GM12891 (cell line): ENCODE results near the gene SCAMP2.

Source experiments
- PAX5 ChIP-seq: IDR thresholded peaks from 2 replicates; pipeline ENCODE4 v1.6.1; 2011; ENCODE audit warnings: low read length, moderate library complexity, mild to moderate bottlenecking; ENCODE audit not compliant: insufficient read depth, severe bottlenecking
- POLR2A ChIP-seq: IDR thresholded peaks from 2 replicates; pipeline ENCODE4 v1.6.1; 2011; ENCODE audit warnings: low read depth, low read length, control low read depth
- POLR2AphosphoS5 ChIP-seq: IDR thresholded peaks from 2 replicates; pipeline ENCODE4 v1.6.1; 2011; ENCODE audit warnings: low read depth, low read length, control low read depth
- POU2F2 ChIP-seq: IDR thresholded peaks from 2 replicates; pipeline ENCODE4 v1.6.1; 2011; ENCODE audit warnings: low read depth, mild to moderate bottlenecking, control low read depth, low read length, moderate library complexity
- SPI1 ChIP-seq: IDR thresholded peaks from 2 replicates; pipeline ENCODE4 v1.6.1; 2011; ENCODE audit warnings: low read depth, low read length, control low read depth
- TAF1 ChIP-seq: IDR thresholded peaks from 2 replicates; pipeline ENCODE4 v1.6.1; 2011; ENCODE audit warnings: low read depth, low read length, control low read depth

DNA sequence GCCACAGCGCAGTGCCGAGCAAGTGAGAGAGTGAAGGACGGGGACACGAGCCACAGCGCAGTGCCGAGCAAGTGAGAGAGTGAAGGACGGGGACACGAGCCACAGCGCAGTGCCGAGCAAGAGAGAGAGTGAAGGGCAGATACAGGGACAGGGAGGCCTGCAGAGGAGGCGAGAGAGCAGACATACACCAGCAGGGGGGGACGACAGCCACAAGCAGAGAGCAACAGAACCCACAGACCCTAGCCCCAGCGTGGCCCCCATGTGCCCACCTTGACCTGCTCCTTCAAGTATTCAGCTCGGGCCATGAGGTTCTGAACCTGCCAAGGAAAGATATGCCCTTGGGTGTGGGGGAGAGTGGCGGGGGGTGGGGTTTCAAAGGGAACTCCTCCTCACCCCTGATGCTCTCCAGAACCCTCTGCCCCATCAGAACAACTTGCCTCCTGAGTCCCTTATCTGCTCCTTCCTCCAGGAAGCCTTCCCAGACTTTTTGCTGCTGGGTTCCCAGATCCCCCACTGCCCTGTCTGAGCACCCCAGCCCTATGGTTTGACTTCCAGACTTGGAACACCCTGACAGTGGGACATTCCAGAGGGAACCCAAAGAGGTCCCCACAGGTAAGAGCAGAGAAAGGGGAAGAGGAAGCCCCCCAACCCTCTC is 35.6 kb downstream of the SCAMP2 start:
- no peak for TF ChIP-seq TAF1
- TF ChIP-seq POLR2A = no peak
- no peak for TF ChIP-seq POLR2AphosphoS5
- no peak for TF ChIP-seq PAX5
- no peak for TF ChIP-seq POU2F2
- no peak for TF ChIP-seq SPI1
